ENCODE data around the gene SNRNP70. TPM values are rescaled to one million over a fixed set of nuclear protein-coding genes. Genes with fewer than 3 reads are reported as not detected.

SNRNP70 gene
- total and polyA plus RNA-seq, 2 of the 13 experiments (the other 11 are each of a cell fraction or from before 2014, with no cell fraction given), result 150 to 210 TPM

DNA sequence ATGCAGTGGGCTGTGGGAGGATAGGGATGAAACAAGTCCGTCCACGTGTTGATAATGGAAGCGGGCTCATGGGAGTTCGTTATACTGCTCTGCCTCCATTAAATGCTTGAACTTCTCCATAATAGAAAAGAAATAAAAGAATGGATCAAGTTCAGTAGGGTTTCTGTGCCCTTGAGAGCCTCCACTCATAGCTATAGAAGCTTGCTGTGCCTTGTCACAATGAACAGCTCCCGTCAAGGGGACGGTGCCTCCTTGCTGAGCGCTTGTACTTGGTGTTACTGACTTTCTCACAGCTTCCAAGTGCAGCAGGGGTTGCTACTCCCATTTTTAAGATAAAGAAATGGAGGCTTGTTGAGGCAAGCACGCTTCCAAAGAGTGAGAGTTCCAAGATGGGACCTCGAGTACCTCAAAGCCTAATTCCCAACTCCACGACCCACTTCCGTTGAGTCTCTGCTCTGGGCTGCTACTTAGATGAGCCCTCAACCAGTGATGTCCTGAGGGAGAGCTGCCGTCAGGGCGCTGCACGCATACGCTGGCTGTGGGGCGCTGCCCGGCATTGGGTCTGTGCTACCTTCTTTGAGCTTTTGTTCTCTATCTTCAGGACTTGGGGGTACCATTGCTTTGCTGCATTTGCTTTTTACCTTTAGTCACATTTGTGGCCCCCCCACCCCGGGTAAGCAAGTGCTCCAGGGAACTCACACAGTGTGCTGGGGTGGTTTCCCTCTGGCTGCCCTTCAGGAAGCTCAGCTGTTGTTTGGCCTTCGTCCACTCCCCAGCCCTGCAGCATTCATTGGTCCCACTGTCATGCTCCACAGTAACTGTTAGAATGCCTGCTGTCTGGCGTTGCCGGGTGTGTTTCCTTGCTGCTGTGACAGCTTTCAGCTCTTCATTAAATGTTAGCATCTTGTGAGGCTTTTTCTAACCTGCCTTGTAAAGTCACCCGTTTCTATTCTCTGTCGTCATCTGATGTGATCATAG is 9.5 kb downstream of the SNRNP70 start:
- no peak overlapping the region for H3K27ac ChIP-seq (ENCODE audit: extremely low read length, insufficient read depth, low read length)
- no peaks in the 10 kb centered on the region for H3K27me3 ChIP-seq (ENCODE audit: control insufficient read depth in 1 of 2, insufficient read depth in 2 of 2, low read length in 2 of 2)
- H3K9ac ChIP-seq (ENCODE audit: insufficient read depth, low read depth, low read length), result no peak overlapping the region
- FAIRE-seq (no peak), DNase-seq (ENCODE audit: low spot score) (no peak), ATAC-seq (no peak)
- WGBS (ENCODE audit: low lambda C conversion rate), result 96% methylated on average over 23 of the region's 23 CpGs
- H3K4me3 ChIP-seq (replicated peaks in 1 of 3; ENCODE audit: insufficient read depth in 1 of 3, low read depth in 2 of 3, low read length in 3 of 3), result no peak overlapping the region
- BruUV-seq (replicated peaks), result no TSS peak
- peaks cover 44 to 82% of the 10 kb centered on the region in 2 experiments for H3K36me3 ChIP-seq (replicated peaks in 1 of 2; ENCODE audit: control insufficient read depth in 1 of 2, insufficient read depth in 2 of 2, low read length in 2 of 2)
- H2AFZ ChIP-seq (ENCODE audit: low read length), result no peak overlapping the region
- ChIA-PET CTCF (ENCODE audit: low intra/inter-chr PET ratio, low total read pairs) (no interaction called here), POLR2A (interaction anchor here (1.4 kb wide), 1 partner anchor 20 kb away, joined by 4 read pairs; the partner anchor contains the start of gene LIN7B)
- peak; percentile 40 for TF ChIP-seq AGO2 (optimal IDR thresholded peaks at IDR 0.05; ENCODE audit: low read depth, low read length)
- peak; percentile 56 for TF ChIP-seq RBFOX2 (IDR thresholded peaks at IDR 0.05; ENCODE audit: low read depth, low read length)
- TF ChIP-seq ZNF335 (CRISPR knock-in tag; IDR thresholded peaks at IDR 0.05), result no peak
- no peaks in the 10 kb centered on the region for H3K9me3 ChIP-seq (ENCODE audit: low read length)
- no peak overlapping the region for H3K4me2 ChIP-seq (ENCODE audit: low read depth, low read length)
- in situ Hi-C loops (cut with HindIII; ENCODE audit: extremely low pct_ligation_motif_present, low pct_unique_long_range_greater_than_20kb), result loop anchor here (10.0 kb wide), 1 partner anchor 100 kb away; no protein-coding TSS in a partner anchor
- peaks cover 31% of the 10 kb centered on the region for H3K79me2 ChIP-seq (ENCODE audit: insufficient read depth, low read length)
- H3K4me1 ChIP-seq (ENCODE audit: insufficient read depth, low read length), result no peaks in the 10 kb centered on the region
- peaks cover 32% of the 10 kb centered on the region for H4K20me1 ChIP-seq (ENCODE audit: insufficient read depth, low read length)
- intact Hi-C loops (cut with micrococcal nuclease; ENCODE audit: unreplicated experiment), result loop anchor here (5.0 kb wide), 1 partner anchor 53 kb away; no protein-coding TSS in a partner anchor

GRCh38 chr19:49097453-49098288 is 12.4 kb downstream of the SNRNP70 start:
- ATAC-seq (peak; percentile 73), DNase-seq (ENCODE audit: low spot score) (peak; percentile 55), FAIRE-seq (peak; percentile 92)
- no peak overlapping the region for H3K4me3 ChIP-seq (replicated peaks in 1 of 3; ENCODE audit: insufficient read depth in 1 of 3, low read depth in 2 of 3, low read length in 3 of 3)
- H3K9me3 ChIP-seq (ENCODE audit: low read length), result no peaks in the 10 kb centered on the region
- no peaks in the 10 kb centered on the region for H3K27me3 ChIP-seq (ENCODE audit: control insufficient read depth in 1 of 2, insufficient read depth in 2 of 2, low read length in 2 of 2)
- no peaks in the 10 kb centered on the region for H3K4me1 ChIP-seq (ENCODE audit: insufficient read depth, low read length)
- peaks cover 17% of the 10 kb centered on the region for H3K79me2 ChIP-seq (ENCODE audit: insufficient read depth, low read length)
- H3K36me3 ChIP-seq (replicated peaks in 1 of 2; ENCODE audit: control insufficient read depth in 1 of 2, insufficient read depth in 2 of 2, low read length in 2 of 2), result peaks cover 45 to 79% of the 10 kb centered on the region in 2 experiments
- no peak overlapping the region for H3K9ac ChIP-seq (ENCODE audit: insufficient read depth, low read depth, low read length)
- POLR2A ChIA-PET, result interaction anchor here (0.5 to 1.2 kb wide), 8 partner anchors 9 to 466 kb away, joined by 3 to 6 read pairs (median 4); partner anchors contain the start of genes LIN7B and PPFIA3
- CTCF ChIA-PET (ENCODE audit: low intra/inter-chr PET ratio, low total read pairs), result interaction anchor here (1.7 to 2.0 kb wide), 4 partner anchors 9 to 111 kb away, joined by 7 to 12 read pairs (median 10); no protein-coding TSS in a partner anchor
- no TSS peak for BruUV-seq (replicated peaks)
- WGBS (ENCODE audit: low lambda C conversion rate), result 82% methylated on average over 8 of the region's 8 CpGs
- intact Hi-C loops (cut with micrococcal nuclease; ENCODE audit: unreplicated experiment) (loop anchor here (1.0 to 5.0 kb wide), 2 partner anchors 50 to 111 kb away; no protein-coding TSS in a partner anchor), in situ Hi-C loops (cut with HindIII; ENCODE audit: extremely low pct_ligation_motif_present, low pct_unique_long_range_greater_than_20kb) (loop anchor here (10.0 kb wide), 1 partner anchor 97 kb away; no protein-coding TSS in a partner anchor)
- peaks cover 28% of the 10 kb centered on the region for H4K20me1 ChIP-seq (ENCODE audit: insufficient read depth, low read length)
- no peak overlapping the region for H2AFZ ChIP-seq (ENCODE audit: low read length)
- no peak overlapping the region for H3K4me2 ChIP-seq (ENCODE audit: low read depth, low read length)
- no peak overlapping the region for H3K27ac ChIP-seq (ENCODE audit: extremely low read length, insufficient read depth, low read length)
- TF ChIP-seq, protein P1, sequence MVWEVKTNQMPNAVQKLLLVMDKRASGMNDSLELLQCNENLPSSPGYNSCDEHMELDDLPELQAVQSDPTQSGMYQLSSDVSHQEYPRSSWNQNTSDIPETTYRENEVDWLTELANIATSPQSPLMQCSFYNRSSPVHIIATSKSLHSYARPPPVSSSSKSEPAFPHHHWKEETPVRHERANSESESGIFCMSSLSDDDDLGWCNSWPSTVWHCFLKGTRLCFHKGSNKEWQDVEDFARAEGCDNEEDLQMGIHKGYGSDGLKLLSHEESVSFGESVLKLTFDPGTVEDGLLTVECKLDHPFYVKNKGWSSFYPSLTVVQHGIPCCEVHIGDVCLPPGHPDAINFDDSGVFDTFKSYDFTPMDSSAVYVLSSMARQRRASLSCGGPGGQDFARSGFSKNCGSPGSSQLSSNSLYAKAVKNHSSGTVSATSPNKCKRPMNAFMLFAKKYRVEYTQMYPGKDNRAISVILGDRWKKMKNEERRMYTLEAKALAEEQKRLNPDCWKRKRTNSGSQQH (CRISPR knock-in tag; IDR thresholded peaks at IDR 0.05; ENCODE audit: low read depth), result no peak
- TF ChIP-seq DNMT1 (CRISPR knock-in tag; IDR thresholded peaks at IDR 0.05), result no peak
- no peak for TF ChIP-seq GLMP (CRISPR knock-in tag; IDR thresholded peaks at IDR 0.05; ENCODE audit: borderline replicate concordance)
- TF ChIP-seq BRCA1 (CRISPR knock-in tag; IDR thresholded peaks at IDR 0.05), result no peak
- TF ChIP-seq ZFP36L2 (CRISPR knock-in tag; IDR thresholded peaks at IDR 0.05), result no peak
- TF ChIP-seq, protein P2, sequence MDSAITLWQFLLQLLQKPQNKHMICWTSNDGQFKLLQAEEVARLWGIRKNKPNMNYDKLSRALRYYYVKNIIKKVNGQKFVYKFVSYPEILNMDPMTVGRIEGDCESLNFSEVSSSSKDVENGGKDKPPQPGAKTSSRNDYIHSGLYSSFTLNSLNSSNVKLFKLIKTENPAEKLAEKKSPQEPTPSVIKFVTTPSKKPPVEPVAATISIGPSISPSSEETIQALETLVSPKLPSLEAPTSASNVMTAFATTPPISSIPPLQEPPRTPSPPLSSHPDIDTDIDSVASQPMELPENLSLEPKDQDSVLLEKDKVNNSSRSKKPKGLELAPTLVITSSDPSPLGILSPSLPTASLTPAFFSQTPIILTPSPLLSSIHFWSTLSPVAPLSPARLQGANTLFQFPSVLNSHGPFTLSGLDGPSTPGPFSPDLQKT (CRISPR knock-in tag; IDR thresholded peaks at IDR 0.05; ENCODE audit: borderline replicate concordance), result no peak
- no peak for TF ChIP-seq ZNF75D (CRISPR knock-in tag; IDR thresholded peaks at IDR 0.05; ENCODE audit: borderline replicate concordance)
